ENCODE data around the gene ADORA2A.

The ADORA2A gene

GRCh38 chr22:24433001-24433827, 5.8 kb downstream of the ADORA2A start:
- Histone ChIP-seq H3K36me3 (replicated peaks; ENCODE audit: insufficient read depth, low read length) (peaks cover 4% of the 10 kb centered on the region; the same call in 1 of the 2 replicates), H3K4me1 (ENCODE audit: low read length) (peaks cover 82% of the 10 kb centered on the region), H3K4me2 (ENCODE audit: low read depth, low read length) (peak overlapping the region; percentile 94), H3K4me3 (ENCODE audit: low read length) (peak overlapping the region; percentile 21), H4K20me1 (ENCODE audit: insufficient read depth, low read length) (no peaks in the 10 kb centered on the region), H3K9me2 (replicated peaks; ENCODE audit: insufficient read depth, low read length) (no peaks in the 10 kb centered on the region), H3K27me3 (replicated peaks; ENCODE audit: insufficient read depth, low read length) (no peaks in the 10 kb centered on the region), H3K79me2 (ENCODE audit: low read length) (peaks cover 92% of the 10 kb centered on the region), H2AFZ (ENCODE audit: low read length) (no peak overlapping the region), H3K27ac (ENCODE audit: low read length) (peak overlapping the region; percentile 98), H3K9ac (ENCODE audit: low read length) (peak overlapping the region; percentile 80), H3F3A (ENCODE audit: insufficient read depth, low read length) (peaks cover 45% of the 10 kb centered on the region), H3K9me3 (replicated peaks; ENCODE audit: insufficient read depth, low read length) (no peaks in the 10 kb centered on the region)
- no peak for TF ChIP-seq CTCF (IDR thresholded peaks at IDR 0.05; ENCODE audit: low read length)
- no peak for TF ChIP-seq EZH2phosphoT487 (IDR thresholded peaks at IDR 0.05; ENCODE audit: low read length)
- no peak for TF ChIP-seq EZH2 (optimal IDR thresholded peaks at IDR 0.05; ENCODE audit: low read depth, low read length)
- DNase-seq, result no peak

- H3K79me2 ChIP-seq (ENCODE audit: low read length), result peaks cover 91% of the 10 kb centered on the region
- peak overlapping the region; percentile 80 for H3K9ac ChIP-seq (ENCODE audit: low read length)
- no peak overlapping the region for H2AFZ ChIP-seq (ENCODE audit: low read length)
- H3K27me3 ChIP-seq (replicated peaks; ENCODE audit: insufficient read depth, low read length), result no peaks in the 10 kb centered on the region
- peaks cover 4% of the 10 kb centered on the region; the same call in 1 of the 2 replicates for H3K36me3 ChIP-seq (replicated peaks; ENCODE audit: insufficient read depth, low read length)
- no peaks in the 10 kb centered on the region for H3K9me3 ChIP-seq (replicated peaks; ENCODE audit: insufficient read depth, low read length)
- H4K20me1 ChIP-seq (ENCODE audit: insufficient read depth, low read length), result no peaks in the 10 kb centered on the region
- no peaks in the 10 kb centered on the region for H3K9me2 ChIP-seq (replicated peaks; ENCODE audit: insufficient read depth, low read length)
- H3F3A ChIP-seq (ENCODE audit: insufficient read depth, low read length), result peaks cover 38% of the 10 kb centered on the region
- peaks cover 82% of the 10 kb centered on the region for H3K4me1 ChIP-seq (ENCODE audit: low read length)
- no peak for TF ChIP-seq EZH2phosphoT487 (IDR thresholded peaks at IDR 0.05; ENCODE audit: low read length)
- no peak for TF ChIP-seq EZH2 (optimal IDR thresholded peaks at IDR 0.05; ENCODE audit: low read depth, low read length)
- no peak for TF ChIP-seq CTCF (IDR thresholded peaks at IDR 0.05; ENCODE audit: low read length)
- H3K4me2 ChIP-seq (ENCODE audit: low read depth, low read length), result peak overlapping the region; percentile 94
- peak overlapping the region; percentile 98 for H3K27ac ChIP-seq (ENCODE audit: low read length)
- peak; percentile 83 for DNase-seq
- peak overlapping the region; percentile 21 for H3K4me3 ChIP-seq (ENCODE audit: low read length)
Measured at GRCh38 chr22:24433828-24434470, 6.5 kb downstream of the ADORA2A start.

GRCh38 chr22:24434471-24435322, 7.3 kb downstream of the ADORA2A start:
- Histone ChIP-seq H3K9me3 (replicated peaks; ENCODE audit: insufficient read depth, low read length) (no peaks in the 10 kb centered on the region), H3K79me2 (ENCODE audit: low read length) (peaks cover 90% of the 10 kb centered on the region), H3K27ac (ENCODE audit: low read length) (peak overlapping the region; percentile 98), H3K9ac (ENCODE audit: low read length) (peak overlapping the region; percentile 80), H4K20me1 (ENCODE audit: insufficient read depth, low read length) (no peaks in the 10 kb centered on the region), H3K27me3 (replicated peaks; ENCODE audit: insufficient read depth, low read length) (no peaks in the 10 kb centered on the region), H2AFZ (ENCODE audit: low read length) (no peak overlapping the region), H3F3A (ENCODE audit: insufficient read depth, low read length) (peaks cover 32% of the 10 kb centered on the region), H3K36me3 (replicated peaks; ENCODE audit: insufficient read depth, low read length) (peaks cover 4% of the 10 kb centered on the region; the same call in 1 of the 2 replicates), H3K4me2 (ENCODE audit: low read depth, low read length) (peak overlapping the region; percentile 94), H3K4me1 (ENCODE audit: low read length) (peaks cover 79% of the 10 kb centered on the region), H3K4me3 (ENCODE audit: low read length) (peak overlapping the region; percentile 15; the same call in 1 of the 2 replicates), H3K9me2 (replicated peaks; ENCODE audit: insufficient read depth, low read length) (no peaks in the 10 kb centered on the region)
- peak; percentile 90 for DNase-seq
- TF ChIP-seq EZH2 (optimal IDR thresholded peaks at IDR 0.05; ENCODE audit: low read depth, low read length) (no peak), EZH2phosphoT487 (IDR thresholded peaks at IDR 0.05; ENCODE audit: low read length) (no peak), CTCF (IDR thresholded peaks at IDR 0.05; ENCODE audit: low read length) (no peak)

Data from MM.1S (cell line).